NOMO-1 (cell line): ENCODE results near the gene LRRC3B.
"Not testable (repeated sequence)": the region's sequence is repeated elsewhere in the genome, so short reads cannot be mapped to it uniquely, and the experiment has no call there.

Experiments
- DNase-seq, 2 experiments: peaks; one replicate each; lab custom pipeline; 2025; ENCODE audit not compliant: unreplicated experiment in 2 of 2; lab: John Stamatoyannopoulos, UW

Gene LRRC3B

GRCh38 chr3:26622621-26623418, at the start of gene LRRC3B:
Gene LRRC3B (plus strand): TSS chr3:26622772. CDS start chr3:26709673, 86,901 bp downstream.
- DNase-seq: no peak

DNA sequence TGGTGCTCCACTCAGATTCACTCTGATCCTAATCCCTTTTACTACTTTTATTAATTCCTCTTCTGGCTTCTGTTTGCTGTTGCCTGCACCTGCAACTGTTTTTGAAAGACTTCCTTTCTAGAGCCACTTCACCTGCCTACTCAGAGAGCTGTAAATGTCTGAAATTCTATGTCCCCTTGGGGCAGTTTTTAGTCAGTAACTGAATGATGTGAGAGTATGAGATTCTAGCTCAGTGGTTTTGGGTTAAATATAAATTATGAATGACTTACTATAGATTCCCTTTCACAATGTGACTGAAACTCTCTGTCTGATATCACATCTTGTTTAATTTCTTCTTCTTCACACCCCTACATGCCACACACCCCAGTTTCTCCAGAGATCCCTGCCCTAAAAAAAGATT, 47.8 kb upstream of the LRRC3B start:
- no peak for DNase-seq

DNA sequence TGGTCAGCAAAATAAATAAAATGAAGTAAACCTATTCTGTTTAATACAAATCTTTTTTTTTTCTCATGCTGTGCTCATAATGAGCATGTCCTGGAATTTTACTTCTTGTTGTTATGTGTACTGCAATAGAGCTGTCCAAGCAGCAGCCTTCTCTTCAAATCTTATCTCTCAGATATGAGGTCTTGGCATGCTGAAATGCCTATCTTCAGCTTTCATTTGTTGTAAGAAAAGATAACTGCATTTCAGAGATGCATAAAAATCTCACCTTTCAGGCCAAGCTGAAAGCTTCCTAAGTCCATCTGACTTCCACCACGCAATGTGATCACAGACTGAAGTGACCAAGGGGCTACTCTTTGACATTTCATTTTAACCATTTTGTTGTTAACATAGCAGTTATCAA, 43.5 kb upstream of the LRRC3B start:
- DNase-seq: no peak

GRCh38 chr3:26587571-26587970, 35.0 kb upstream of the LRRC3B start:
- no peak for DNase-seq

DNA sequence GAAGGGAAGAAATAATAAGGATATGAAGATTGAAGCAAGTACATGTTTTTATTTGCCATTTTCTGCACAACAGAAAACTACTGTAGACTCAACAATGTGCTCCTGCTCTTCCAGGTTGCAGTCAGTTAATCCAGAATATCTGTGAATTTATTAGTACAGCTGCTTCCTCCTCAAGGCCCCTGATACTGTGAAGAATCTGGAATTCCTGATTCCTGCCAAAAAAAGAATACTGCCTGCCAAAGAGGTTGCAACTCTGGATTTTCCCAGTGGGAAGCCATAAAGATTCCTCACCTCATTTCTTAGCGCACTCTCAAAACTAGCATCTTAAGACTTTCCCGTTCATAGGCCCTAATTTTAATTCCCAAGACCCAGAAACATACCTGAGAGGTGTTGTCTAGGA, 33.6 kb upstream of the LRRC3B start:
- no peak for DNase-seq

DNA sequence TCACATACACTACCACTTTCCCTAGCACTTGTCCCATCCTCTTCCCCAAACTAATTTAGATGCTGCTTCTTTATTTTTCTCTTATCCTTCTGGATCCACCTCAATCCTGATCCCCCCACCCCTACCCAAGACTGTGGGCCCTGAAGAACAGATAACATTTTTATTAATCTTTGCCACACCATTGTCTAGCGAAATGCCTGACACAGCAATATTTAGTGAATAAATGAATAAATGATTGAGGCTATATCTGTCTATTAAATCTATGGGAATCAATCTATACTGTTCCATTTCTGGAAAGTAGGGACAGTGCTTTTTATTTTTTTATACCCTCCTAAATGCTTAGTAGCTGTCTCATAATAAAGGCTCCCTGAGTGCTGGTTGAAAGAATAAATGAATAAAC, 32.9 kb upstream of the LRRC3B start:
- DNase-seq: no peak

- peak; percentile 67 to 92 for DNase-seq
Measured at GRCh38 chr3:26590919-26591484, 31.6 kb upstream of the LRRC3B start.

DNA sequence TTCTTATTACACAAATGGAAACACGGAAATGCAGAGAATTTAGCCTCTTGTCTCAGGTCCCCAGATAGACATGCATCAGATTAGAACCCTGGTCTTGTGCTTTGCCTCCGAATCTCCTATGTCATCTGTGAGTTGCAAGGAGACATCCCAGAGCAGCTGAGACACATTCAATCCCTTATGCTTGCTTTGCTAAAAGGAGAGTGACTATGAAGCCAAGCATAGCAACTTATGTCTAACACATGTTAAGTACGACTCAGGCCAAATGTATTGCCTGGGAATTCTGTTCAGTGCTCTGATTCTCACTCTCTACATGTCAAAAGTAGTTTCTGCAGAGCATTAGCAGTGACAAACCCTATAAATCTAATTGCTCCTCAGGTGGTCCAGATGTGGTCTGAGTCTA, 30.6 kb upstream of the LRRC3B start:
- no peak for DNase-seq

GRCh38 chr3:26592451-26592850, 30.1 kb upstream of the LRRC3B start:
- no peak for DNase-seq

GRCh38 chr3:26596335-26596734, 26.2 kb upstream of the LRRC3B start:
- no peak for DNase-seq

DNA sequence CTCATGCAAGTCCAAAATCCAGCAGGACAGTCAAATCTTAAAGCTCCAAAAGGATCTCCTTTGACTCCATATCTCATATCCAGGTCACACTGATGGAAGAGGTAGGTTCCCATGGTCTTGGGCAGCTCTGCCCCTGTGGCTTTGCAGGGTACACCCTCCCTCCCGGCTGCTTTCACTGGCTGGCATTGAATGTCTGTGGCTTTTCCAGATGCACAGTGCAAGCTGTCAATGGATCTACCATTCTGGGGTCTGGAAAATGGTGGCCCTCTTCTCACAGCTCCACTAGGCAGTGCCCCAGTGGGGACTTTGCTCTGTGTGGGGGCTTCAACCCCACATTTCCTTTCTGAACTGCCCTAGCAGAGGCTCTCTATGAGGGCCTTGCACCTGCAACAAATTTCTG, 19.3 kb upstream of the LRRC3B start:
- not testable (repeated sequence) for DNase-seq

DNA sequence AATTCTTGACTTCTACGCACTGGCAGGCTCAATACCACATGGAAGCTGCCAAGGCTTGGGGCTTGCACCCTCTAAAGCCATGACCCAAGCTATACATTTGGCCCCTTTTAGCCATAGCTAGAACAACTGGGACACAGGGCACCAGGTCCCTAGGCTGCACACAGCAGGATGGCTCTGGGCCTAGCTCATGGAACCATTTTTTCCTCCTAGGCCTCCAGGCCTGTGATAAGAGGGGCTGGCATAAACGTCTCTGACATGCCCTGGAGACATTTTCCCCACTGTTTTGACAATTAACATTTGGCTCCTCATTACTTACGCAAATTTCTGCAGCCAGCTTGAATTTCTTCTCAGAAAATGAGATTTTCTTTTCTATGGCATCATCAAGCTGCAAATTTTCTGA, 18.8 kb upstream of the LRRC3B start:
- not testable (repeated sequence) for DNase-seq

- DNase-seq: no peak
Measured at GRCh38 chr3:26614006-26614685, 8.4 kb upstream of the LRRC3B start.

GRCh38 chr3:26621176-26621575, 1.4 kb upstream of the LRRC3B start:
- DNase-seq: no peak

GRCh38 chr3:26621906-26622620, 509 bp upstream of the LRRC3B start:
- no peak for DNase-seq

- no peak for DNase-seq
Measured at GRCh38 chr3:26623419-26624208, 1.0 kb downstream of the LRRC3B start.

GRCh38 chr3:26624209-26624765, 1.7 kb downstream of the LRRC3B start:
- no peak for DNase-seq

DNA sequence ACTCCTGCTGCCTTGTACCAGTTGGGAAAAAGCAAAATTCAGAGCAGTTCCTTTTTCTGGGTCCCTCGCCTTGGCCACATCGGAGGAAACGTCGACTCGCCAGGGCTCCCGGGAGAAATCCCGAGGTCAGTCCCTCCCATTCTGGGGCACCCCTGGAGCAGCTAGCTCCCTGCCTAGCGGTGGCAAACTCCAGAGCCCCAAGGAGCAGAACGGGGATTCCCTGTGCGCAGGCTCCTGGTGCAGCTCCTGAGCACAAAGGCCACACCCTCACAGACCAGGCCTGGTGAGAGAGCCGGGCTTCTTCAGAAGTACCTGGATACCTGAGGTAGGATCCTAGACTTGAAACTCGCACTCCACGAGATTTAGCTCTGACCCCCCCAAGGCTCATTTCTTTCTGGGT, 2.6 kb downstream of the LRRC3B start:
- DNase-seq: no peak

GRCh38 chr3:26627080-26627479, 4.5 kb downstream of the LRRC3B start:
- DNase-seq: no peak

DNA sequence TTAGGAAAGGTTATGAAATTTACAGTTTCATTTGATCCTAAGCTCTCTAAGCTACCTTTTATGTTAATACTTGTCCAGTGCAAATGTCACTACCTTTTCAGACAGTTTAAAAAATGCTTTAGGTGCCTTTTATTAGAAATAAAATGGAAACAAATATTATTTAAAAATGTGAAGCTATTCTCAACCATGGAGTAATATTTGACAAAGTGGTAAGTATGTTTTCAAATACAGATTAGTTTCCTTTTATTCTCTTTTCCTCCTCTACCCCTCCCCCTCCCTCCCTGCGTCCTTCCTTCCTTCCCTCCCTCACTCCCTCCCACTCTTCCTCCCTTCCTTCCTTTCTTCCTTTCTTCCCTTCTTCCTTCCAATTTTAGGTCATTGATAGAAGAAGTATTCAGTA, 6.3 kb downstream of the LRRC3B start:
- DNase-seq: no peak
